ENCODE data around the gene ST6GALNAC6. TPM values are rescaled to one million over a fixed set of nuclear protein-coding genes. Genes with fewer than 3 reads are reported as not detected.
A peak's percentile ranks its signal among the peaks of the same experiment; 100 is the strongest.

The ST6GALNAC6 gene
- total and polyA plus RNA-seq, 10 of the 15 experiments (the other 5 are each of a cell fraction or from before 2014, with no cell fraction given): 0.40 to 27.0 (median 16.8) TPM

- no peaks in the 10 kb centered on the region for H3K27me3 ChIP-seq (replicated peaks in 1 of 2; ENCODE audit: control insufficient read depth in 2 of 2, insufficient read depth in 2 of 2, low read length in 1 of 2)
- DNase-seq (ENCODE audit: low read depth, low spot score): no peak
- 0% methylated on average over 6 of the region's 6 CpGs for WGBS (ENCODE audit: insufficient coverage, insufficient replicate concordance, low lambda C conversion rate, missing lambda C conversion rate)
- in situ Hi-C loops (cut with MboI) (loop anchor here (5.0 kb wide), 1 partner anchor 325 kb away; no protein-coding TSS in a partner anchor), intact Hi-C loops (cut with micrococcal nuclease; ENCODE audit: unreplicated experiment) (loop anchor here (2.0 to 5.0 kb wide), 4 partner anchors 35 to 413 kb away; partner anchors contain the start of genes FPGS, PTRH1 and TTC16)
- BruUV-seq (replicated peaks): no TSS peak
- CTCF ChIA-PET: interaction anchor here (0.6 to 9.9 kb wide), 11 partner anchors 14 to 257 kb away, joined by 3 to 91 read pairs (median 4); partner anchors contain the start of gene TOR2A
- peaks cover 0 to 1% of the 10 kb centered on the region in 2 experiments; a peak in 2 of 4 replicates for H3K36me3 ChIP-seq (ENCODE audit: control insufficient read depth in 2 of 2, insufficient read depth in 2 of 2, low read length in 1 of 2)
- no peaks in the 10 kb centered on the region for H4K20me1 ChIP-seq (ENCODE audit: control insufficient read depth, insufficient read depth)
- no peak for FAIRE-seq
- H2AFZ ChIP-seq (ENCODE audit: control insufficient read depth, low read depth, low read length): no peak overlapping the region
- H3K4me3 ChIP-seq: no peak overlapping the region
- H3K4me1 ChIP-seq (ENCODE audit: control insufficient read depth, insufficient read depth, low read length): peaks cover 31% of the 10 kb centered on the region
- peak overlapping the region; percentile 55; the same call in 1 of the 2 replicates for H3K27ac ChIP-seq (ENCODE audit: control insufficient read depth, insufficient read depth)
- POLR2A ChIA-PET: interaction anchor here (0.6 to 6.9 kb wide), 9 partner anchors 13 to 372 kb away, joined by 3 to 166 read pairs (median 4); partner anchors contain the start of genes FPGS, PIP5KL1 and ST6GALNAC6
- RAD21 ChIA-PET (ENCODE audit: unreplicated experiment): interaction anchor here (0.8 to 8.2 kb wide), 22 partner anchors 13 to 521 kb away, joined by 3 to 92 read pairs (median 5); partner anchors contain the start of genes CDK9, FPGS, PIP5KL1 and SH2D3C
- no peaks in the 10 kb centered on the region for H3K9me3 ChIP-seq (replicated peaks; ENCODE audit: control insufficient read depth, insufficient read depth, low read length)
- H3K79me2 ChIP-seq (ENCODE audit: control insufficient read depth, insufficient read depth, low read length): peaks cover 28% of the 10 kb centered on the region
- peak overlapping the region; percentile 91 for H3K4me2 ChIP-seq (ENCODE audit: control insufficient read depth, insufficient read depth)
- peak; percentile 59 for ATAC-seq
- peak overlapping the region; percentile 32; the same call in 1 of the 2 replicates for H3K9ac ChIP-seq (ENCODE audit: control insufficient read depth, insufficient read depth, low read length)
- SMC1A ChIA-PET (ENCODE audit: uncharacterized antibody, unreplicated experiment): interaction anchor here (0.8 to 5.8 kb wide), 7 partner anchors 12 to 182 kb away, joined by 3 to 37 read pairs (median 5); partner anchors contain the start of genes ST6GALNAC6 and TOR2A
- TF ChIP-seq CREB1 (IDR thresholded peaks at IDR 0.05; ENCODE audit: low read depth): no peak
- no peak for TF ChIP-seq ZSCAN29 (IDR thresholded peaks at IDR 0.05)
- TF ChIP-seq SMARCA5 (IDR thresholded peaks at IDR 0.05): no peak
- no peak for TF ChIP-seq RAD21 (IDR thresholded peaks at IDR 0.05; ENCODE audit: insufficient read depth, low read depth, low read length)
- TF ChIP-seq ZZZ3 (IDR thresholded peaks at IDR 0.05; ENCODE audit: control insufficient read depth, insufficient read length, low read depth): no peak
- TF ChIP-seq NKRF (conservative IDR thresholded peaks at IDR 0.05): no peak
- 0 out of 2 replicates have a peak, but pooled peaks have one; percentile 0 for TF ChIP-seq LARP7 (IDR thresholded peaks at IDR 0.05)
- no peak for TF ChIP-seq MAX (IDR thresholded peaks at IDR 0.05; ENCODE audit: low read depth, low read length)
- TF ChIP-seq MLLT1 (IDR thresholded peaks at IDR 0.05): 0 out of 2 replicates have a peak, but pooled peaks have one; percentile 14
- TF ChIP-seq IKZF2 (IDR thresholded peaks at IDR 0.05): peak in 1 of 2 experiments; percentile 9; a peak in 1 of 4 replicates
- TF ChIP-seq ZBTB33 (IDR thresholded peaks at IDR 0.05): no peak
- TF ChIP-seq CBX5 (IDR thresholded peaks at IDR 0.05; ENCODE audit: low read depth): no peak
- TF ChIP-seq ETV6 (conservative IDR thresholded peaks at IDR 0.05 in 1 of 2, IDR thresholded peaks at IDR 0.05 in 1 of 2; ENCODE audit: borderline replicate concordance in 1 of 2, low read depth in 1 of 2): no peak
- no peak for TF ChIP-seq RELB (IDR thresholded peaks at IDR 0.05; ENCODE audit: low read depth)
- TF ChIP-seq TCF12 (IDR thresholded peaks at IDR 0.05; ENCODE audit: low read depth, low read length): no peak
- no peak for TF ChIP-seq ZNF274 (IDR thresholded peaks at IDR 0.05; ENCODE audit: insufficient read depth, insufficient read length)
Observed at GRCh38 chr9:127917603-127918002, 18.2 kb upstream of the ST6GALNAC6 start.

All from GM12878 (cell line).